CD4-positive, alpha-beta T cell (primary cell): ENCODE results near the gene APOM. TPM values are rescaled to one million over a fixed set of nuclear protein-coding genes. Genes with fewer than 3 reads are reported as not detected.

Experiments used
- ATAC-seq: fragments of 200-7000 bp; cut with Tn5 transposase; one replicate; pipeline ENCODE4 v1.10.0; 2022; ENCODE audit warnings: mild to moderate bottlenecking; ENCODE audit not compliant: poor library complexity
- CTCF ChIA-PET: fragments of 350-600 bp; sonication (Branson Sonifier 250); formaldehyde crosslinking; loops from one replicate; lab custom pipeline; 2021; ENCODE audit warnings: antibody characterized with exemption, inconsistent platforms; lab: Charles Lee
- POLR2A ChIA-PET: fragments of 350-600 bp; sonication (Branson Sonifier 250); formaldehyde crosslinking; loops from one replicate; lab custom pipeline; 2021; ENCODE audit warnings: antibody characterized with exemption, inconsistent platforms; lab: Charles Lee
- DNase-seq, 14 experiments: peaks; one replicate each; pipeline ENCODE4 v3.0.0-alpha.2; 2013 to 2020; ENCODE audit warnings: mixed read lengths in 2 of 14
- H3K27ac ChIP-seq, 2 donors: one replicate each; pipeline versions ENCODE4 v1.5.1 to v1.7.0; 2013; ENCODE audit warnings: low read length in 2 of 2, low read depth in 1 of 2, mild to moderate bottlenecking in 1 of 2
- H3K27me3 ChIP-seq, 2 experiments: 1 replicate in 1 of 2; 2 replicates in 1 of 2; pipeline versions ENCODE4 v1.6.1 to v1.7.0; 2013; ENCODE audit warnings: low read length in 2 of 2, control low read depth in 1 of 2, mild to moderate bottlenecking in 1 of 2, moderate library complexity in 1 of 2; ENCODE audit not compliant: insufficient read depth in 2 of 2, control insufficient read depth in 1 of 2
- H3K36me3 ChIP-seq: one replicate; pipeline ENCODE4 v1.6.1; 2013; ENCODE audit warnings: low read length, control low read depth; ENCODE audit not compliant: insufficient read depth
- H3K4me1 ChIP-seq: one replicate; pipeline ENCODE4 v1.6.1; 2013; ENCODE audit warnings: low read length, control low read depth; ENCODE audit not compliant: insufficient read depth
- H3K4me3 ChIP-seq: one replicate; pipeline ENCODE4 v1.5.1; 2013; ENCODE audit warnings: mild to moderate bottlenecking, low read length, moderate library complexity
- H3K9me3 ChIP-seq, 2 experiments: 1 replicate in 1 of 2; 2 replicates in 1 of 2; pipeline versions ENCODE4 v1.6.1 to v1.7.0; 2013; ENCODE audit warnings: low read length in 2 of 2, mild to moderate bottlenecking in 2 of 2, control low read depth in 1 of 2, moderate library complexity in 1 of 2; ENCODE audit not compliant: control insufficient read depth in 1 of 2, insufficient read depth in 1 of 2
- H3K27ac Mint-ChIP-seq: one replicate; pipeline ENCODE4 v1.8.0; 2020; ENCODE audit warnings: mixed read lengths
- H3K27me3 Mint-ChIP-seq: one replicate; pipeline ENCODE4 v1.8.0; 2021; ENCODE audit warnings: mixed read lengths
- H3K36me3 Mint-ChIP-seq: one replicate; pipeline ENCODE4 v1.8.0; 2021; ENCODE audit warnings: low read depth, mixed read lengths
- H3K4me1 Mint-ChIP-seq: one replicate; pipeline ENCODE4 v1.8.0; 2021; ENCODE audit warnings: low read depth, mixed read lengths
- H3K4me3 Mint-ChIP-seq: one replicate; pipeline ENCODE4 v1.8.0; 2020; ENCODE audit warnings: mild to moderate bottlenecking, mixed read lengths
- H3K9me3 Mint-ChIP-seq: one replicate; pipeline ENCODE4 v1.8.0; 2020; ENCODE audit warnings: mixed read lengths
- CTCF ChIP-seq: fragments of 200-600 bp; IDR thresholded peaks from one replicate; pipeline ENCODE4 v1.8.0; 2022; ENCODE audit warnings: antibody characterized with exemption, mild to moderate bottlenecking
- intact Hi-C, 2 experiments: fragments of 100-400 bp; cut with DNase I in 1 of 2; cut with micrococcal nuclease in 1 of 2; formaldehyde crosslinking; loops; one replicate each; pipeline versions ENCODE4 v1.15.1 to v1.9.0; 2023 to 2025; cut with DNase I, micrococcal nuclease
- total RNA-seq, 174 experiments: library from RNA in 2 of 174; stranded (reverse) in 2 of 174; gene quantifications; one replicate each; pipeline ENCODE4 v1.2.3 and lab custom pipeline; 2021 to 2026

Gene APOM
- total RNA-seq, 2 experiments from 2014 or later: 4.2 to 4.6 TPM

GRCh38 chr6:31652925-31653724 is 2.6 kb upstream of the APOM start:
- no peaks in the 10 kb centered on the region for H3K9me3 ChIP-seq
- peaks cover 52% of the 10 kb centered on the region for H3K36me3 Mint-ChIP-seq
- peaks cover 33% of the 10 kb centered on the region for H3K36me3 ChIP-seq
- H3K4me1 Mint-ChIP-seq: peaks cover 65% of the 10 kb centered on the region
- H3K4me1 ChIP-seq: peaks cover 46% of the 10 kb centered on the region
- ATAC-seq (peak; percentile 70), DNase-seq (peak in 4 of 14 experiments; percentile 14 to 93 (median 80))
- no peak for TF ChIP-seq CTCF
- H3K27me3 ChIP-seq: no peaks in the 10 kb centered on the region
- H3K4me3 ChIP-seq: peak overlapping the region; percentile 63
- no peaks in the 10 kb centered on the region for H3K27me3 Mint-ChIP-seq
- peak overlapping the region; percentile 99 for H3K27ac ChIP-seq
- intact Hi-C loops: loop anchor here (1.0 to 5.0 kb wide), 7 partner anchors 7 to 209 kb away; partner anchors contain the start of genes C6orf47 (in 2 of the 2), PRRC2A (in 2 of the 2), ABHD16A (in 1 of the 2) and ATP6V1G2 (in 1 of the 2)
- CTCF ChIA-PET: interaction anchor here (0.7 to 2.9 kb wide), 12 partner anchors 8 to 142 kb away, joined by 3 to 9 read pairs (median 3); partner anchors contain the start of genes C6orf47, CSNK2B, GPANK1 and LST1
- H3K9me3 Mint-ChIP-seq: no peaks in the 10 kb centered on the region
- POLR2A ChIA-PET: interaction anchor here (0.6 to 5.1 kb wide), 41 partner anchors 11 to 1665 kb away, joined by 3 to 250 read pairs (median 5); partner anchors contain the start of genes ABHD16A, ATF6B, C6orf47 and CSNK2B
- peak overlapping the region; percentile 97 for H3K4me3 Mint-ChIP-seq
- H3K27ac Mint-ChIP-seq: peak overlapping the region; percentile 98

GRCh38 chr6:31654574-31655348 is 933 bp upstream of the APOM start:
- peak overlapping the region; percentile 76 for H3K27ac Mint-ChIP-seq
- peaks cover 45% of the 10 kb centered on the region for H3K36me3 Mint-ChIP-seq
- no peak for ATAC-seq

More at GRCh38 chr6:31654574-31655348, 933 bp upstream of the APOM start:
- no peak for DNase-seq
- ChIA-PET POLR2A (interaction anchor here (0.7 to 5.1 kb wide), 7 partner anchors 9 to 1512 kb away, joined by 3 to 250 read pairs (median 12); partner anchors contain the start of genes ABHD16A, C6orf47, CSNK2B and GPANK1), CTCF (interaction anchor here (0.6 to 1.6 kb wide), 3 partner anchors 10 to 175 kb away, joined by 3 to 5 read pairs (median 4); partner anchors contain the start of genes GPANK1 and VARS1)
- no peaks in the 10 kb centered on the region for H3K27me3 Mint-ChIP-seq
- peaks cover 73% of the 10 kb centered on the region for H3K4me1 Mint-ChIP-seq
- Histone ChIP-seq H3K9me3 (no peaks in the 10 kb centered on the region), H3K36me3 (peaks cover 27% of the 10 kb centered on the region), H3K27me3 (no peaks in the 10 kb centered on the region), H3K4me3 (no peak overlapping the region), H3K27ac (no peak overlapping the region), H3K4me1 (peaks cover 58% of the 10 kb centered on the region)
- H3K9me3 Mint-ChIP-seq: no peaks in the 10 kb centered on the region
- no peak for TF ChIP-seq CTCF
- peak overlapping the region; percentile 66 for H3K4me3 Mint-ChIP-seq
- intact Hi-C loops: loop anchor here in 1 of 2 experiments (5.0 kb wide), 1 partner anchor 107 kb away; the partner anchor contains the start of genes ATP6V1G2 and NFKBIL1
